Suprapubic skin (tissue), 4 donors: ENCODE measurements around the gene MCM8. TPM values are rescaled to one million over a fixed set of nuclear protein-coding genes. Genes with fewer than 3 reads are reported as not detected.
"Not testable (repeated sequence)": the region's sequence is repeated elsewhere in the genome, so short reads cannot be mapped to it uniquely, and the experiment has no call there.

Experiments
- DNase-seq, 2 donors: peaks; one replicate each; pipeline ENCODE4 v3.0.0-alpha.2; 2019; ENCODE audit warnings: low spot score in 2 of 2
- H3K27ac ChIP-seq: fragments of 200-600 bp; sonication (generic); one replicate; pipeline ENCODE4 v1.5.1; 2019
- H3K27me3 ChIP-seq: fragments of 200-600 bp; sonication (generic); one replicate; pipeline ENCODE4 v1.5.1; 2019
- H3K36me3 ChIP-seq: fragments of 200-600 bp; sonication (generic); one replicate; pipeline ENCODE4 v1.5.1; 2019
- H3K4me1 ChIP-seq: fragments of 200-600 bp; sonication (generic); one replicate; pipeline ENCODE4 v1.5.1; 2019
- H3K4me3 ChIP-seq: fragments of 200-600 bp; sonication (generic); one replicate; pipeline ENCODE4 v1.5.1; 2019; ENCODE audit warnings: mild to moderate bottlenecking
- H3K9me3 ChIP-seq: fragments of 200-600 bp; sonication (generic); one replicate; pipeline ENCODE4 v1.5.1; 2019
- CTCF ChIP-seq, 2 donors: fragments of 200-600 bp in 1 of 2; fragments of 450-650 bp in 1 of 2; sonication (generic) in 1 of 2; IDR thresholded peaks; one replicate each; pipeline ENCODE4 v1.5.1; 2016 to 2019; ENCODE audit warnings: antibody characterized with exemption in 2 of 2, mild to moderate bottlenecking in 1 of 2, moderate library complexity in 1 of 2
- EP300 ChIP-seq: sonication (generic); formaldehyde crosslinking; IDR thresholded peaks from one replicate; pipeline ENCODE4 v1.6.1; 2017; ENCODE audit warnings: antibody characterized with exemption
- POLR2A ChIP-seq, 2 donors: fragments of 450-650 bp; IDR thresholded peaks; one replicate each; pipeline ENCODE4 v1.6.1; 2017; ENCODE audit warnings: antibody characterized with exemption in 2 of 2, mild to moderate bottlenecking in 2 of 2, moderate library complexity in 2 of 2
- POLR2AphosphoS5 ChIP-seq, 3 donors: sonication (generic); formaldehyde crosslinking; IDR thresholded peaks; one replicate each; pipeline ENCODE4 v1.6.1; 2017; ENCODE audit warnings: antibody characterized with exemption in 3 of 3
- WGBS: methylation state at CpG from one replicate; pipeline ENCODE4 v1.1.5; 2018; 5-methylcytosine and 5-hydroxymethylcytosine counted together
- total RNA-seq, 4 donors: library from RNA; depleted of rRNA; stranded (reverse); fragments of >200 nt; gene quantifications; one replicate each; pipeline ENCODE4 v1.1.0, GENCODE V29; 2016

The MCM8 gene
- total RNA-seq, 4 donors from 2014 or later: 4.0 to 6.8 (median 4.8) TPM

DNA sequence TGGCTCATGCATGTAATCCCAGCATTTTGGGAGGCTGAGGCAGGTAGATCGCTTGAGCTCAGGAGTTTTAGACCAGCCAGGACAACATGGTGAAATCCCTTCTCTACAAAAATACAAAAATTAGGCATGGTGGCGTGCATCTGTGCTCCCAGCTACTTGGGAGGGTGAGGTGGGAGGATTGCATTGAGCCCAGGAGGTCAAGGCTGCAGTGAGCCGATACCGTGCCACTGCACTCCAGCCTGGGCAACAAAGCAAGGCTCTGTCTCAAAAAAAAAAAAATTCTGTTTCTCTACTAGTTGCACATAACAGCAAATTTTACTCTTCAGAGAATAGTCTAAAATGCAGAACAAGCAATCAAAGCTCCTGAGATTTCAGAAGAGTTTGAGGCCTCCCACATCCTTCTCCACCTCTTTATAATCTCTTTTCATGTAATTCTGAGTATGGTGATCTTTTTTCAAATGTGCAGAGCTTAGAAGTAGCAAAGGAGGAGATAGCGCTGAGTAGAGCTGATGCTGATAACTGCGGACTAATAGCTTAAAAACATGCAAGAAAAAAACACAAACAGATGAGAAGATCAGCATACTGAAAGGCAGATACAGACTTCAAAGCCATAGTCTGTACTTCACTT is 80.1 kb downstream of the MCM8 start:
- H3K27ac ChIP-seq: no peak overlapping the region
- peaks cover 9% of the 10 kb centered on the region for H3K4me1 ChIP-seq
- H3K9me3 ChIP-seq: no peaks in the 10 kb centered on the region
- H3K36me3 ChIP-seq: peaks cover 25% of the 10 kb centered on the region
- no peak for DNase-seq
- H3K27me3 ChIP-seq: no peaks in the 10 kb centered on the region
- 92% methylated on average over 6 of the region's 6 CpGs for WGBS
- H3K4me3 ChIP-seq: no peak overlapping the region
- TF ChIP-seq POLR2AphosphoS5 (IDR thresholded peaks at IDR 0.05) (no peak), POLR2A (IDR thresholded peaks at IDR 0.05) (no peak), EP300 (no peak)

- not testable (repeated sequence) for H3K4me1 ChIP-seq, H3K9me3 ChIP-seq, H3K4me3 ChIP-seq, H3K27me3 ChIP-seq, DNase-seq, H3K27ac ChIP-seq
- 95% methylated on average over 8 of the region's 8 CpGs for WGBS
- H3K36me3 ChIP-seq: peaks cover 45% of the 10 kb centered on the region
Observed at GRCh38 chr20:6032907-6033306, 82.5 kb downstream of the MCM8 start.

DNA sequence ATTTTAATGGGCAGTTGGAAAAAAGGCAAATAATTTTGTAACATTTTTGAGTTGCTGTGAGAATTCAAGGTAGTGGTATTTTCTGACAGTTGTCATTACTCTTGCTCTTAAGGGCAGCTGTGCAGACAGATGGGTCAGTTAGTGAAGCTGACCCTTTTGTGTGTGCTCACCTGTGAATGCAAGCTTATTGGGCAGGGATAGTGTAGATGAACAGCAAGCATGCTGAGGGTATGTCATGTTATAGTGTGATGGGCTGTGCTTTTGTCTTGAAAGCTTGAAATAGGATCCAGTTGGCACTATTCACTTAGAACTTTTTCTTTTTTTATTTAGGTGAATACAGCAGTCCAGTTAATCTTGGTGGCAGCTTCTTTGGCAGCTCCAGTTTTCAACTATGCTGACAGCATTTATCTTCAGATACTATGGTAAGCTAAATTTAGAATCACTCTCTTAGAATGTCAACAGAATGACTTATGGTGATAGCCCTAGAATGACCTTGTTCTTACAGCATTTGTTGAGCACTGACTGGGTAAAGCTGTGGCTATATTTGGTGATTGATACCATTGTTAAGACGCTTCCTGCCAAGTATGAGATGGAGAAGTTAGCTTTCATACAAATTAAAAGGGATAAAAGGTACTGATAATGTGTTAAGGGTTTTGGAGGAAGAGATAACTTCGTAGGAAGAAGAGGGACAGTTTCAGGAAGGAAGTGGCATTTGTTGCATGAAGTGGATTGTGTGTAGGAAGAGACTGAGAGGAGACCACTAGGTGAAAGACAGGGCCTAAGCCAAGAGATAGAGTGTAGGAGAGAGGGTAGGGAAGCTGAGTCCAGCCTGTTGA is 83.9 kb downstream of the MCM8 start:
- 80% methylated on average over 2 of the region's 2 CpGs for WGBS
- Histone ChIP-seq H3K27me3 (no peaks in the 10 kb centered on the region), H3K4me1 (peaks cover 2% of the 10 kb centered on the region), H3K4me3 (no peak overlapping the region), H3K27ac (no peak overlapping the region), H3K36me3 (peaks cover 56% of the 10 kb centered on the region), H3K9me3 (no peaks in the 10 kb centered on the region)
- TF ChIP-seq POLR2A (IDR thresholded peaks at IDR 0.05) (no peak), POLR2AphosphoS5 (IDR thresholded peaks at IDR 0.05) (no peak), EP300 (no peak), CTCF (IDR thresholded peaks at IDR 0.05) (no peak)
- DNase-seq: no peak

DNA sequence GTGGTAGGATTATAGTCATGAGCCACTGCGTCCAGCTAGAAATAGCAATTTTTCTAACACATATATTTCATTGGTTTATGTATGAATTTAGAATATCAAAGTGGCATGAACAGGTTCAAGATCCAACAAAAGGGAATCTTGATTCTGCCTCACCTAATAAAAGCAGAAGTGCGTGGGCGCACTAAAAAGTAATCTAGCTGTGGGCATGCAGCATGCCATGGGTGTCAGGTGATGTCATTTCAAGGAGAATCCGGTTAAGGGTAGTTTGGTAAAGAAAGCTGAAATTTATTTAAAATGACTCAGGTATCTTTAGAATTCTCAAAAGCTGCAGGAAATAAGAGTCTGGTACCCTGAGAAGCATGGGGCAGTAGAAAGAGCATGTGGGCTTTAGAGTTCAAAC is 85.8 kb downstream of the MCM8 start:
- TF ChIP-seq CTCF (IDR thresholded peaks at IDR 0.05): no peak
- no peak for TF ChIP-seq POLR2A (IDR thresholded peaks at IDR 0.05)
- no peak for TF ChIP-seq POLR2AphosphoS5 (IDR thresholded peaks at IDR 0.05)
- TF ChIP-seq EP300: no peak
- no peak overlapping the region for H3K4me3 ChIP-seq
- H3K9me3 ChIP-seq: no peaks in the 10 kb centered on the region
- H3K27ac ChIP-seq: no peak overlapping the region
- 95% methylated on average over 4 of the region's 4 CpGs for WGBS
- H3K36me3 ChIP-seq: peaks cover 69% of the 10 kb centered on the region
- H3K27me3 ChIP-seq: no peaks in the 10 kb centered on the region
- H3K4me1 ChIP-seq: no peaks in the 10 kb centered on the region
- no peak for DNase-seq

GRCh38 chr20:6037082-6037481 is 86.6 kb downstream of the MCM8 start:
- Histone ChIP-seq H3K27ac (no peak overlapping the region), H3K36me3 (peaks cover 78% of the 10 kb centered on the region)

More at GRCh38 chr20:6037082-6037481, 86.6 kb downstream of the MCM8 start:
- no peaks in the 10 kb centered on the region for H3K4me1 ChIP-seq
- no peak overlapping the region for H3K4me3 ChIP-seq
- WGBS: 100% methylated on average over 1 of the region's 1 CpG
- H3K27me3 ChIP-seq: no peaks in the 10 kb centered on the region
- DNase-seq: no peak
- no peaks in the 10 kb centered on the region for H3K9me3 ChIP-seq
- no peak for TF ChIP-seq EP300
- no peak for TF ChIP-seq POLR2A (IDR thresholded peaks at IDR 0.05)
- TF ChIP-seq CTCF (IDR thresholded peaks at IDR 0.05): no peak
- no peak for TF ChIP-seq POLR2AphosphoS5 (IDR thresholded peaks at IDR 0.05)
